SW 1271 (cell line): ENCODE data around the gene TBX5.

Source experiments
- DNase-seq, 2 experiments: peaks; one replicate each; lab custom pipeline; 2025; lab: John Stamatoyannopoulos, UW

The TBX5 gene

DNA sequence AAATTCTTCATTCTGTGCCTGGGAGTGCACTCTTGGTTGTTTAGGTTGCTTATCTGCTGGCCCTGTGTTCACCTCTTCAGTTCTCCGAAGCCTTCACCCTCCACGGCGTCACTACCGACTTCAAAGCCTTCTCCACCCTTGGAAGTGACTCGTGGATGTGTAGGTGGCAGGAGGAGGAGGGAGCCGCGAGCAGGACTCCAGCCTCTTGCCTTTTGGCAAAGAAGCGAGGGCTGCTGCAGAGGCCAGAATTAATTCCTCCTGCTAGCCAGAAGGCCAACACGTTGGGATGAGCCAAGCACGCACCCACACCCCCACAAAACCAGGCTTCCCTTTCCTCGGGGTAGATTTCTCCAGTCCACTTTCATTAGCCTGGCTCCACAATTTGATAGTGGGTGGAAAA is 86.5 kb downstream of the TBX5 start:
- DNase-seq = no peak

DNA sequence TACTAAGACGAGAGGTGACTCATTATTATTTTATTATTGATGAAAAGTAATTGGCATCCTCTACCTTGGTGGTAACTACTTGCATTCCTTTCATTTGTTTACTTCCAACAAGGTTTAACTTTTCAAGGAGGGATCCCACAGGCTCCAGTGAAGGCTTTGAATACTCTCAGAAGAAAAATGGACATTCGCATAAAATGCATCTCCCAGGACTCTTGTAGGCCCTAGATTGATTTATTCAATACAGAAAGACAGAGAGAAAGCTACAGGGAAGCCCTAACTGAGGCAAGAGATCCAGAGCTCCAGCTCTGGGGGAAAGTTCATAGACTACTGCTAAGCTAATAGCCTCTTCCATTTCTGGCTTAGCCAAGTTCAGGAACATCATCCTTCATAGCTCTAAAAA is 87.0 kb downstream of the TBX5 start:
- no peak for DNase-seq

DNA sequence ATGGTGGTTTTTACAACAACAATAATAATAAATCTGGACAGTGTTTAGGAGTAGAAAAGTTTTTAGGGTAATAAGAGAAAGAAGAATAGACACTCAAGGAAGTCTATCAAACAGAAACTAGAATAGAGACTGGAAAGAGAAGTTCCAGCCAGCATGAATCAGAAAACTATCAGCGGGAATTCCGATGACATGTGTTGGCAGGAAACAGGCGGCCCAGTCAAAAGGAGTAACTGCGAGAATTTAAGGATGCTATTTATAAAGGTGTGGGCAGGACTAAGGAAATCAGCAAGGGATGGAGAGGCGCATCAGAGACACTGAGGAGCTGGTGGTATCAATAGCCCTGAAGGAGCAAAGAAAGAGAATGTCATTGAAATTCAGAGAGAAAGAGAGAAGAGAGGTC is 89.9 kb downstream of the TBX5 start:
- DNase-seq = peak in 1 of 2 experiments; percentile 74

DNA sequence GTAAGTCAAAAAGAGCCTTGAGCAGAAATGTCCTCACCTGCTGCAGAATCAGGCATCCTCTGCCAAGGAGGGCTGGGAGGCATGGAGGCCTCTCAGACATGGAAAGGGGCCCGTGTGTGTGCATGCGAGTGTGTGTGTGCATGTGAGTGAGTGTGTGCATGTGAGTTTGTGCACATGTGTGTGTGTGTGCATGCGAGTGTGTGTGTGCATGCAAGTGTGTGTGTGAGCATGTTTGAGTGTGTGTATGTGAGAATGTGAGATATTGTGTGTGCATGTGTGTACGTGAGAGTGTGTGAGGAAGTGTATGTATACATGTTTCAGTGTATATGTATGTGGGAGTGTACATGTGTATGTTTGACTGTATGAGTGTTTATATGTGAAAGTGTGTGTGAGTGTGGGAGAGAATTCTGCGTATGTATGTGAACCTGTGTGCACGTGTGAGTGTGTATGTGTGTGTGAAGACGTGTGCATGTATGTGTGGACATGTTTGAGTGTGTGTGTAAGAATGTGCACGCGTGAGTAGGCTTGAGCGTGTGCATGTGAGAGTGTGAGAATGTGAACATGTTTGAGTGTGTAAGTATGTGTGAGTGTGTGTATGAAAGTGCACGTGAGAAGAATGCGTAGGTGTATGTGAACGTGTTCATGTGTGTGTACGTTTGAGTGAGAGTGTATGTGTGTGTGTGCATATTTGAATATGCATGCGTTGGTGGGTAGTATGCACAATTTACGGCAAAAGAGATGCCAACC is 90.8 kb downstream of the TBX5 start:
- no peak for DNase-seq

DNA sequence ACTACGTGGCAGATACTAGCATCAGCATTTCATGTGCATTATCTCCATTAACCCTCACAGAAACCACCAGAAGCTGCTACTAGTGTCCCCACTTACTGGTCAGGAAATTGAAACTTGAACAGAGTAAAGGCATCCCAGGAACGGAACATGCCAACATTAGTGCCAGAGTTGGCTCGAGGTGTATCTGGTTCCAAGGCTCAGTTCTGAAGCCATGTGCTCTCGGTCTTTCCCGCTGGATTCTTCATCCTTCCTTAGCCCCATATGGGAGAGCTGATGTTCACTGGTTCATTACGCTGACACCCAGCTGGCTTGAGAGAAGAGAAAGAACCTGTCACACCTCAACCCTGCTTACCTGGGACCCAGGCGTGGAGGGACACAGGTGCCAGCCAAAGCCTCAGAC is 91.5 kb downstream of the TBX5 start:
- no peak for DNase-seq

DNA sequence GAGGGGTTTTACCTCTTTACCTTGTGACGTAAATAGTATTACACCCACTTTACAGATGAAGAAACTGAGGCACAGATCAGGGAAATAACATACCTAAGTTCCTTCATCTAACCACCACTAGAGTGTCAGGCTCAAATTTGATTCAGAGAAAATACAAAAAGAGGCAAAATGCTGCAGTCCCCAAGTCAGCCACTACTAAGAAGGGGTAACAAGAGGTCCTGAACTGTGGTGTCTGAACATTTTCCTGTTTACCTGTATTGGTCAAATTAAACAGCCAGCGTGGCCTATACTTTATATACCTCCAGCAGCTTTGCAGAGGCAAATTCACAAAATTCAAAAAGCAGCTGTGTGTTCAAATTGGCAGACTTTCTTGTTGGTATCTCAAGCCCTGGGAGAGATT is 92.0 kb downstream of the TBX5 start:
- no peak for DNase-seq

DNA sequence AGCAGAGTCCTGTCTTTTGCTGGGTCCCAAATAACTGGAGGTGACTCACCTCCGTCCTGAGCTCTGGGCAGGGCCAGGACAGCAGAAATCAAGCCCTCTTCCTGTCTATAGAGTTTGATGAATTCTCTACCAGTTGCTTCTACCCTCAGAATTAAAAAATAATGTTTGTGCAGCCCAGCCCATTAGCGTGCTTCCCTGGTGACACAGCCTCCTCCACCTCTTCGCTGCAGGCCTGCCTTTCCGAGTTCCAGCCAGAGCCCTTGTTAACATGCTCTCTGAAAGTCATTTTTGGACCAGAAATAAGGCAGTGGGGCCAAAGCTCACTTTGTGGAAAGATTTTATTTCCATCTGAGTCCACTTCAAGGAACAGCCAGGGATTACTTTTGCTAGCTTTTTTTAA is 94.0 kb downstream of the TBX5 start:
- DNase-seq = no peak

- peak in 1 of 2 experiments; percentile 27 for DNase-seq
Observed at GRCh38 chr12:114306646-114307045, 99.3 kb downstream of the TBX5 start.

DNA sequence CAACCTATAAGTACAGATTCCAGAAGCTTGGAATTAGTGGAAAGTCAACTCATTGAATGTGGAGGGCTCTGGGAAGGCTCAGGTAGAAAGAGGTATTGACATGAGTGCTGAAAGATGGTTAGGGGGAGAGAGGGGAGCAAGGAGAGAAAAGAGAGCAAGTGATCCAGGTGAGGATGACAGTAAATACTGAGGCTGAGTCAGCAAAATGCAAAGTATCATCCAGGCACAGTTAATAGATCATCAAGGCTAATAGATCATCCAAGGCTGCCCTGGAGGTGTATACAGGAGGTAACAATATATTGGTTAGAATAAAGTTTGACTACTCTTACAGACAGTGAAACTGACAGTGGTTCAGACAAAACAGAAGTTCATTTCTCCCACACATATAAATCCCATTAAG is 100.5 kb downstream of the TBX5 start:
- no peak for DNase-seq
